Subcutaneous abdominal adipose tissue (tissue), 5 donors: ENCODE results near the gene PSMD11.

Source experiments
- H3K27ac ChIP-seq: one replicate; pipeline ENCODE4 v1.7.0; 2013; ENCODE audit warnings: low read depth, mild to moderate bottlenecking, inconsistent platforms, low read length, moderate library complexity
- H3K27me3 ChIP-seq, 5 donors: one replicate each; pipeline ENCODE4 v1.7.0; 2013; ENCODE audit warnings: low read length in 5 of 5, inconsistent platforms in 1 of 5; ENCODE audit not compliant: control insufficient read depth in 5 of 5, insufficient read depth in 4 of 5
- H3K36me3 ChIP-seq, 5 donors: one replicate each; pipeline ENCODE4 v1.7.0; 2013; ENCODE audit warnings: low read length in 5 of 5; ENCODE audit not compliant: control insufficient read depth in 5 of 5, insufficient read depth in 5 of 5
- H3K4me1 ChIP-seq, 5 donors: one replicate each; pipeline ENCODE4 v1.7.0; 2013; ENCODE audit warnings: low read length in 5 of 5, mild to moderate bottlenecking in 3 of 5, moderate library complexity in 1 of 5; ENCODE audit not compliant: control insufficient read depth in 5 of 5, insufficient read depth in 5 of 5
- H3K4me3 ChIP-seq, 5 donors: one replicate each; pipeline ENCODE4 v1.7.0; 2013; ENCODE audit warnings: low read length in 5 of 5, low read depth in 1 of 5
- H3K9ac ChIP-seq, 5 donors: one replicate each; pipeline ENCODE4 v1.7.0; 2013; ENCODE audit warnings: low read length in 5 of 5, mild to moderate bottlenecking in 4 of 5, moderate library complexity in 3 of 5
- H3K9me3 ChIP-seq, 5 donors: one replicate each; pipeline ENCODE4 v1.7.0; 2013; ENCODE audit warnings: low read length in 5 of 5; ENCODE audit not compliant: control insufficient read depth in 5 of 5
- donor health status: healthy.
- donor health status: healthy.
- donor health status: healthy.
- donor health status: healthy.
- donor health status: healthy.

PSMD11 gene

GRCh38 chr17:32481193-32481592 lies 36.9 kb downstream of the PSMD11 start:
- Histone ChIP-seq H3K27ac (no peak overlapping the region), H3K9ac (no peak overlapping the region), H3K4me3 (no peak overlapping the region), H3K4me1 (peaks cover 4 to 26% (median 22%) of the 10 kb centered on the region in 5 donors), H3K27me3 (no peaks in the 10 kb centered on the region), H3K36me3 (peaks cover 27 to 68% (median 63%) of the 10 kb centered on the region in 5 donors), H3K9me3 (no peaks in the 10 kb centered on the region)

GRCh38 chr17:32482568-32483320 lies 38.4 kb downstream of the PSMD11 start:
- H3K27me3 ChIP-seq, result no peaks in the 10 kb centered on the region
- no peak overlapping the region for H3K9ac ChIP-seq
- H3K36me3 ChIP-seq, result peaks cover 14 to 52% (median 49%) of the 10 kb centered on the region in 5 donors
- no peaks in the 10 kb centered on the region for H3K9me3 ChIP-seq
- peaks cover 4 to 32% (median 28%) of the 10 kb centered on the region in 5 donors for H3K4me1 ChIP-seq
- H3K27ac ChIP-seq, result peak overlapping the region; percentile 57
- no peak overlapping the region for H3K4me3 ChIP-seq

- Histone ChIP-seq H3K27me3 (no peaks in the 10 kb centered on the region), H3K27ac (peak overlapping the region; percentile 57), H3K4me1 (peaks cover 4 to 36% (median 31%) of the 10 kb centered on the region in 5 donors), H3K9me3 (no peaks in the 10 kb centered on the region), H3K4me3 (no peak overlapping the region), H3K36me3 (peaks cover 7 to 48% (median 41%) of the 10 kb centered on the region in 5 donors), H3K9ac (peak overlapping the region in 3 of 5 donors; percentile 38 to 52 (median 39))
Measured at GRCh38 chr17:32483451-32484019, 39.2 kb downstream of the PSMD11 start.

GRCh38 chr17:32484041-32484461 lies 39.7 kb downstream of the PSMD11 start:
- Histone ChIP-seq H3K36me3 (peaks cover 7 to 43% (median 37%) of the 10 kb centered on the region in 5 donors), H3K9ac (no peak overlapping the region)

GRCh38 chr17:32484628-32485027 lies 40.3 kb downstream of the PSMD11 start:
- H3K9ac ChIP-seq, result no peak overlapping the region
- H3K27me3 ChIP-seq, result no peaks in the 10 kb centered on the region
- H3K4me3 ChIP-seq, result no peak overlapping the region
- no peaks in the 10 kb centered on the region for H3K9me3 ChIP-seq
- peaks cover 4 to 36% (median 31%) of the 10 kb centered on the region in 5 donors for H3K4me1 ChIP-seq
- H3K36me3 ChIP-seq, result peaks cover 7 to 42% (median 31%) of the 10 kb centered on the region in 5 donors
- no peak overlapping the region for H3K27ac ChIP-seq

More at GRCh38 chr17:32484041-32484461, 39.7 kb downstream of the PSMD11 start:
- no peaks in the 10 kb centered on the region for H3K9me3 ChIP-seq
- H3K4me1 ChIP-seq, result peaks cover 4 to 36% (median 31%) of the 10 kb centered on the region in 5 donors
- H3K27me3 ChIP-seq, result no peaks in the 10 kb centered on the region
- H3K4me3 ChIP-seq, result no peak overlapping the region
- H3K27ac ChIP-seq, result no peak overlapping the region

- H3K27me3 ChIP-seq, result no peaks in the 10 kb centered on the region
- peak overlapping the region in 4 of 5 donors; percentile 38 to 61 (median 56) for H3K9ac ChIP-seq
- peak overlapping the region in 4 of 5 donors; percentile 56 to 68 (median 58) for H3K4me3 ChIP-seq
- H3K27ac ChIP-seq, result no peak overlapping the region
- peaks cover 7 to 38% (median 23%) of the 10 kb centered on the region in 5 donors for H3K36me3 ChIP-seq
- no peaks in the 10 kb centered on the region for H3K9me3 ChIP-seq
- peaks cover 4 to 36% (median 31%) of the 10 kb centered on the region in 5 donors for H3K4me1 ChIP-seq
Measured at GRCh38 chr17:32485261-32486110, 41.2 kb downstream of the PSMD11 start.

GRCh38 chr17:32486111-32486700 lies 41.9 kb downstream of the PSMD11 start:
- H3K4me3 ChIP-seq, result peak overlapping the region in 4 of 5 donors; percentile 56 to 68 (median 58)
- H3K27me3 ChIP-seq, result no peaks in the 10 kb centered on the region
- peaks cover 7 to 31% (median 16%) of the 10 kb centered on the region in 5 donors for H3K36me3 ChIP-seq
- peaks cover 4 to 36% (median 31%) of the 10 kb centered on the region in 5 donors for H3K4me1 ChIP-seq
- H3K9me3 ChIP-seq, result no peaks in the 10 kb centered on the region
- no peak overlapping the region for H3K27ac ChIP-seq
- H3K9ac ChIP-seq, result peak overlapping the region in 4 of 5 donors; percentile 38 to 61 (median 56)

GRCh38 chr17:32486701-32487472 lies 42.6 kb downstream of the PSMD11 start, which contains the start of gene CDK5R1:
CDK5R1 (plus strand) TSS chr17:32486993; CDS start chr17:32487621, 628 bp downstream.
- Histone ChIP-seq H3K4me1 (peaks cover 4 to 42% (median 32%) of the 10 kb centered on the region in 5 donors), H3K27ac (no peak within 1 kb of the TSS), H3K27me3 (no peaks in the 10 kb centered on the region), H3K9ac (peak within 1 kb of the TSS in 4 of 5 donors; percentile 53 to 61 (median 58)), H3K4me3 (peak within 1 kb of the TSS; percentile 56 to 73 (median 59)), H3K36me3 (peaks cover 1 to 24% (median 9%) of the 10 kb centered on the region in 5 donors), H3K9me3 (no peaks in the 10 kb centered on the region)
